NCI-H146 (cell line): ENCODE data around the gene ZNF277.

Experiments used
- DNase-seq: peaks from one replicate; lab custom pipeline; 2025; lab: John Stamatoyannopoulos, UW

Gene ZNF277

GRCh38 chr7:112254156-112254555 lies 47.7 kb downstream of the ZNF277 start:
- no peak for DNase-seq

- no peak for DNase-seq
Observed at GRCh38 chr7:112254709-112255387, 48.4 kb downstream of the ZNF277 start.

GRCh38 chr7:112255388-112255720 lies 48.9 kb downstream of the ZNF277 start:
- no peak for DNase-seq

GRCh38 chr7:112257073-112257472 lies 50.6 kb downstream of the ZNF277 start:
- peak; percentile 57 for DNase-seq

- DNase-seq, result no peak
Observed at GRCh38 chr7:112260911-112261310, 54.4 kb downstream of the ZNF277 start.

GRCh38 chr7:112262036-112262435 lies 55.5 kb downstream of the ZNF277 start:
- no peak for DNase-seq

- no peak for DNase-seq
Observed at GRCh38 chr7:112262855-112263487, 56.5 kb downstream of the ZNF277 start.

GRCh38 chr7:112263519-112263918 lies 57.0 kb downstream of the ZNF277 start:
- no peak for DNase-seq

GRCh38 chr7:112266141-112266540 lies 59.6 kb downstream of the ZNF277 start:
- DNase-seq, result no peak

- no peak for DNase-seq
Observed at GRCh38 chr7:112266595-112267270, 60.2 kb downstream of the ZNF277 start.

- no peak for DNase-seq
Observed at GRCh38 chr7:112267944-112268691, 61.6 kb downstream of the ZNF277 start.

- peak; percentile 22 for DNase-seq
Observed at GRCh38 chr7:112271162-112271561, 64.7 kb downstream of the ZNF277 start.

- DNase-seq, result no peak
Observed at GRCh38 chr7:112272921-112273561, 66.5 kb downstream of the ZNF277 start.

- DNase-seq, result no peak
Observed at GRCh38 chr7:112279042-112279441, 72.5 kb downstream of the ZNF277 start.

- no peak for DNase-seq
Observed at GRCh38 chr7:112280267-112280666, 73.8 kb downstream of the ZNF277 start.

GRCh38 chr7:112282476-112283188 lies 76.1 kb downstream of the ZNF277 start:
- no peak for DNase-seq

GRCh38 chr7:112283382-112283910 lies 77.0 kb downstream of the ZNF277 start:
- DNase-seq, result no peak

GRCh38 chr7:112286250-112287086 lies 80.0 kb downstream of the ZNF277 start:
- DNase-seq, result peak; percentile 97

GRCh38 chr7:112288301-112288700 lies 81.8 kb downstream of the ZNF277 start:
- no peak for DNase-seq

GRCh38 chr7:112290065-112290464 lies 83.6 kb downstream of the ZNF277 start:
- no peak for DNase-seq
